ENCODE measurements around the gene SLC25A25. TPM values are rescaled to one million over a fixed set of nuclear protein-coding genes. Genes with fewer than 3 reads are reported as not detected.

Gene SLC25A25
- total and polyA plus RNA-seq, 10 of the 15 experiments (the other 5 are each of a cell fraction or from before 2014, with no cell fraction given) = 0.04 to 17.1 (median 12.4) TPM; not detected in 1

DNA sequence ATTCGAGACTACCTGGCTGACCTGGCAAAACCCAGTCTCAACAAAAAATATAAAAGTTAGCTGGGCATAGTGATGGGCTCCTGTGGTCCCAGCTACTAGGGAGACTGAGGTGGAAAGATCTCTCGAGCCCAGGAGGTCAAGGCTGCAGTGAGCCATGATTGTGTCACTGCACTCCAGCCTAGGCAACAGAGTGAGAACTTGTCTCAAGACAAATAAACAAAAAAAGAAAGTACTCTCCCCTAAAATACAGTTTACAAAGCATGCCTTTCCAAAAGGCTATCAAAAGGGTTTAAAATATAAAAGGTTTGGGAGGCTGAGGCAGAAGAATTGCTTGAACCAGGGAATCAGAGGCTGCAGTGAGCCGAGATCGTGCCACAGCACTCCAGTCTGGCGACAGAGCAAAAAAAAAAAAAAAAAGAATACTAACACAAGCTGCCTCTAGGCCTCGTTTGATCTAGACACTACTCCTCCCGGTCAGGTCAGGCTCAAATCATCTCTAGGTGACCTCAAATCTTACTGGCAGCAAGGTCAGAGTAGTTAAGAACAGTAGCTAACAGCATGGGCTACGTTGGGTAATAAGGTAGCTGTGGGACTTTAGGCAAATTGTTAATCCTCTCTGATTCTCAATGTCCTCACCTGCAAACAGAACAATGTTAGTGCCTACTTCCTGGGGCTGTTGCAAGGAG is 10.2 kb upstream of the SLC25A25 start (continued):
- no peak for TF ChIP-seq SP1 (IDR thresholded peaks at IDR 0.05; ENCODE audit: low read depth, low read length)
- TF ChIP-seq SUPT20H (IDR thresholded peaks at IDR 0.05; ENCODE audit: borderline replicate concordance, control insufficient read depth, low read depth, low read length) = no peak
- TF ChIP-seq KAT2A (conservative IDR thresholded peaks at IDR 0.05; ENCODE audit: control insufficient read depth, low read depth, low read length) = no peak
- TF ChIP-seq, protein P1, sequence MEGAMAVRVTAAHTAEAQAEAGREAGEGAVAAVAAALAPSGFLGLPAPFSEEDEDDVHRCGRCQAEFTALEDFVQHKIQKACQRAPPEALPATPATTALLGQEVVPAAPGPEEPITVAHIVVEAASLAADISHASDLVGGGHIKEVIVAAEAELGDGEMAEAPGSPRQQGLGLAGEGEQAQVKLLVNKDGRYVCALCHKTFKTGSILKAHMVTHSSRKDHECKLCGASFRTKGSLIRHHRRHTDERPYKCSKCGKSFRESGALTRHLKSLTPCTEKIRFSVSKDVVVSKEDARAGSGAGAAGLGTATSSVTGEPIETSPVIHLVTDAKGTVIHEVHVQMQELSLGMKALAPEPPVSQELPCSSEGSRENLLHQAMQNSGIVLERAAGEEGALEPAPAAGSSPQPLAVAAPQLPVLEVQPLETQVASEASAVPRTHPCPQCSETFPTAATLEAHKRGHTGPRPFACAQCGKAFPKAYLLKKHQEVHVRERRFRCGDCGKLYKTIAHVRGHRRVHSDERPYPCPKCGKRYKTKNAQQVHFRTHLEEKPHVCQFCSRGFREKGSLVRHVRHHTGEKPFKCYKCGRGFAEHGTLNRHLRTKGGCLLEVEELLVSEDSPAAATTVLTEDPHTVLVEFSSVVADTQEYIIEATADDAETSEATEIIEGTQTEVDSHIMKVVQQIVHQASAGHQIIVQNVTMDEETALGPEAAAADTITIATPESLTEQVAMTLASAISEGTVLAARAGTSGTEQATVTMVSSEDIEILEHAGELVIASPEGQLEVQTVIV (IDR thresholded peaks at IDR 0.05; ENCODE audit: borderline replicate concordance, partially characterized antibody) = no peak

DNA sequence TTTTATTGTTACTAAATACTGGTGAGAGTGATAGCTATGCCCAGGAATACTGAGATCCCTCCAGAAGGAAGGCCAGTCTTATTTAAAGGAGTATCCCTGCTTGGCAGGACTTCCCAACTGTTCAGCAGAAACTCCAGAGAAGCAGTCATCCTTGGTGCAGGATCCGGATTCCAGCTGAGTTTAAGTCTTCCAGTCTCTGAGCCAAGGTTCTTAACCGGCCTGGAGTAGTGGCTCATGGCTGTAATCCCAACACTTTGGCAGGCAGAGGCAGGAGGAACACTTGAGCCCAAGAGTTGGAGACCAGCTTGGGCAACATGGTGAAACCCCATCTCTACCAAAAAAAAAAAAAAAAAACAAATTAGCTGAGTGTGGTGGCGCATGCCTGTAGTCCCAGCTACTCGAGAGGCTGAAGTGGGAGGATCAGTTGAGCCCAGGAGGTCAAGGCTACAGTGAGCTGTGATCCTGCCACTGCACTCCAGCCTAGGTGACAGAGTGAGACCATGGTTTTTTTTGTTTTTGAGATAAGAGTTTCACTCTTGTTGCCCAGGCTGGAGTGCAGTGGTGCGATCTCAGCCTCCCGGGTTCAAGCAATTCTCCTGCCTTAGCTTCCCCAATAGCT is 8.6 kb upstream of the SLC25A25 start:
- no peak overlapping the region for H3K4me2 ChIP-seq (ENCODE audit: control insufficient read depth, insufficient read depth)
- no peak overlapping the region for H3K4me3 ChIP-seq
- no peaks in the 10 kb centered on the region for H3K79me2 ChIP-seq (ENCODE audit: control insufficient read depth, insufficient read depth, low read length)
- FAIRE-seq = no peak
- ChIA-PET POLR2A (interaction anchor here (1.0 kb wide), 1 partner anchor 20 kb away, joined by 10 read pairs; no protein-coding TSS in a partner anchor), CTCF (interaction anchor here (1.0 to 1.1 kb wide), 2 partner anchors 117 to 138 kb away, joined by 3 to 4 read pairs; no protein-coding TSS in a partner anchor), RAD21 (ENCODE audit: unreplicated experiment) (interaction anchor here (0.6 kb wide), 1 partner anchor 134 kb away, joined by 3 read pairs; no protein-coding TSS in a partner anchor), SMC1A (ENCODE audit: uncharacterized antibody, unreplicated experiment) (no interaction called here)
- no peak overlapping the region for H3K9ac ChIP-seq (ENCODE audit: control insufficient read depth, insufficient read depth, low read length)
- intact Hi-C loops (cut with micrococcal nuclease; ENCODE audit: unreplicated experiment) (no loop called here), in situ Hi-C loops (cut with MboI) (no loop called here)
- BruUV-seq (replicated peaks) = no TSS peak
- 90% methylated on average over 6 of the region's 6 CpGs for WGBS (ENCODE audit: insufficient coverage, insufficient replicate concordance, low lambda C conversion rate, missing lambda C conversion rate)
- H3K36me3 ChIP-seq (ENCODE audit: control insufficient read depth in 2 of 2, insufficient read depth in 2 of 2, low read length in 1 of 2) = peaks cover 0 to 5% of the 10 kb centered on the region in 2 experiments; a peak in 2 of 4 replicates
- no peaks in the 10 kb centered on the region for H4K20me1 ChIP-seq (ENCODE audit: control insufficient read depth, insufficient read depth)
- H3K27ac ChIP-seq (ENCODE audit: control insufficient read depth, insufficient read depth) = no peak overlapping the region
- ATAC-seq = no peak
- H3K27me3 ChIP-seq (replicated peaks in 1 of 2; ENCODE audit: control insufficient read depth in 2 of 2, insufficient read depth in 2 of 2, low read length in 1 of 2) = no peaks in the 10 kb centered on the region
- H3K4me1 ChIP-seq (ENCODE audit: control insufficient read depth, insufficient read depth, low read length) = peaks cover 11% of the 10 kb centered on the region
- DNase-seq (ENCODE audit: low read depth, low spot score) = no peak
- H2AFZ ChIP-seq (ENCODE audit: control insufficient read depth, low read depth, low read length) = no peak overlapping the region
- H3K9me3 ChIP-seq (replicated peaks; ENCODE audit: control insufficient read depth, insufficient read depth, low read length) = no peaks in the 10 kb centered on the region
- TF ChIP-seq NFYA (IDR thresholded peaks at IDR 0.05; ENCODE audit: borderline replicate concordance, low read depth, low read length) (no peak), MTA2 (IDR thresholded peaks at IDR 0.05; ENCODE audit: low read depth) (no peak)
- TF ChIP-seq, protein P2, sequence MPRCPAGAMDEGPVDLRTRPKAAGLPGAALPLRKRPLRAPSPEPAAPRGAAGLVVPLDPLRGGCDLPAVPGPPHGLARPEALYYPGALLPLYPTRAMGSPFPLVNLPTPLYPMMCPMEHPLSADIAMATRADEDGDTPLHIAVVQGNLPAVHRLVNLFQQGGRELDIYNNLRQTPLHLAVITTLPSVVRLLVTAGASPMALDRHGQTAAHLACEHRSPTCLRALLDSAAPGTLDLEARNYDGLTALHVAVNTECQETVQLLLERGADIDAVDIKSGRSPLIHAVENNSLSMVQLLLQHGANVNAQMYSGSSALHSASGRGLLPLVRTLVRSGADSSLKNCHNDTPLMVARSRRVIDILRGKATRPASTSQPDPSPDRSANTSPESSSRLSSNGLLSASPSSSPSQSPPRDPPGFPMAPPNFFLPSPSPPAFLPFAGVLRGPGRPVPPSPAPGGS (IDR thresholded peaks at IDR 0.05; ENCODE audit: borderline replicate concordance, insufficient read depth, low read depth, low read length, poor library complexity, severe bottlenecking) = no peak
- TF ChIP-seq, protein P3, sequence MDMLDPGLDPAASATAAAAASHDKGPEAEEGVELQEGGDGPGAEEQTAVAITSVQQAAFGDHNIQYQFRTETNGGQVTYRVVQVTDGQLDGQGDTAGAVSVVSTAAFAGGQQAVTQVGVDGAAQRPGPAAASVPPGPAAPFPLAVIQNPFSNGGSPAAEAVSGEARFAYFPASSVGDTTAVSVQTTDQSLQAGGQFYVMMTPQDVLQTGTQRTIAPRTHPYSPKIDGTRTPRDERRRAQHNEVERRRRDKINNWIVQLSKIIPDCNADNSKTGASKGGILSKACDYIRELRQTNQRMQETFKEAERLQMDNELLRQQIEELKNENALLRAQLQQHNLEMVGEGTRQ (IDR thresholded peaks at IDR 0.05; ENCODE audit: borderline replicate concordance, low read depth, low read length) = no peak
- TF ChIP-seq, protein P4, sequence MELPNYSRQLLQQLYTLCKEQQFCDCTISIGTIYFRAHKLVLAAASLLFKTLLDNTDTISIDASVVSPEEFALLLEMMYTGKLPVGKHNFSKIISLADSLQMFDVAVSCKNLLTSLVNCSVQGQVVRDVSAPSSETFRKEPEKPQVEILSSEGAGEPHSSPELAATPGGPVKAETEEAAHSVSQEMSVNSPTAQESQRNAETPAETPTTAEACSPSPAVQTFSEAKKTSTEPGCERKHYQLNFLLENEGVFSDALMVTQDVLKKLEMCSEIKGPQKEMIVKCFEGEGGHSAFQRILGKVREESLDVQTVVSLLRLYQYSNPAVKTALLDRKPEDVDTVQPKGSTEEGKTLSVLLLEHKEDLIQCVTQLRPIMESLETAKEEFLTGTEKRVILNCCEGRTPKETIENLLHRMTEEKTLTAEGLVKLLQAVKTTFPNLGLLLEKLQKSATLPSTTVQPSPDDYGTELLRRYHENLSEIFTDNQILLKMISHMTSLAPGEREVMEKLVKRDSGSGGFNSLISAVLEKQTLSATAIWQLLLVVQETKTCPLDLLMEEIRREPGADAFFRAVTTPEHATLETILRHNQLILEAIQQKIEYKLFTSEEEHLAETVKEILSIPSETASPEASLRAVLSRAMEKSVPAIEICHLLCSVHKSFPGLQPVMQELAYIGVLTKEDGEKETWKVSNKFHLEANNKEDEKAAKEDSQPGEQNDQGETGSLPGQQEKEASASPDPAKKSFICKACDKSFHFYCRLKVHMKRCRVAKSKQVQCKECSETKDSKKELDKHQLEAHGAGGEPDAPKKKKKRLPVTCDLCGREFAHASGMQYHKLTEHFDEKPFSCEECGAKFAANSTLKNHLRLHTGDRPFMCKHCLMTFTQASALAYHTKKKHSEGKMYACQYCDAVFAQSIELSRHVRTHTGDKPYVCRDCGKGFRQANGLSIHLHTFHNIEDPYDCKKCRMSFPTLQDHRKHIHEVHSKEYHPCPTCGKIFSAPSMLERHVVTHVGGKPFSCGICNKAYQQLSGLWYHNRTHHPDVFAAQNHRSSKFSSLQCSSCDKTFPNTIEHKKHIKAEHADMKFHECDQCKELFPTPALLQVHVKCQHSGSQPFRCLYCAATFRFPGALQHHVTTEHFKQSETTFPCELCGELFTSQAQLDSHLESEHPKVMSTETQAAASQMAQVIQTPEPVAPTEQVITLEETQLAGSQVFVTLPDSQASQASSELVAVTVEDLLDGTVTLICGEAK (IDR thresholded peaks at IDR 0.05; ENCODE audit: borderline replicate concordance) = no peak

Data from GM12878 (cell line).